Stomach smooth muscle (tissue), 2 donors: Measurements from ENCODE around the gene CYP2J2.

Experiments
- H3K27ac ChIP-seq: one replicate; pipeline ENCODE4 v1.7.0; 2013; ENCODE audit warnings: mild to moderate bottlenecking, low read length, inconsistent platforms
- H3K27me3 ChIP-seq, 2 donors: one replicate each; pipeline ENCODE4 v1.7.0; 2013; ENCODE audit warnings: low read length in 2 of 2; ENCODE audit not compliant: insufficient read depth in 2 of 2, control insufficient read depth in 1 of 2
- H3K36me3 ChIP-seq, 2 donors: one replicate each; pipeline ENCODE4 v1.7.0; 2013; ENCODE audit warnings: low read length in 2 of 2; ENCODE audit not compliant: control insufficient read depth in 2 of 2, insufficient read depth in 2 of 2
- H3K4me1 ChIP-seq: one replicate; pipeline ENCODE4 v1.7.0; 2013; ENCODE audit warnings: low read length; ENCODE audit not compliant: control insufficient read depth, insufficient read depth
- H3K4me3 ChIP-seq, 2 donors: one replicate each; pipeline ENCODE4 v1.7.0; 2013; ENCODE audit warnings: low read length in 2 of 2
- H3K9ac ChIP-seq, 2 donors: one replicate each; pipeline ENCODE4 v1.7.0; 2013; ENCODE audit warnings: low read length in 2 of 2, mild to moderate bottlenecking in 1 of 2
- H3K9me3 ChIP-seq, 2 donors: one replicate each; pipeline ENCODE4 v1.7.0; 2013; ENCODE audit warnings: low read length in 2 of 2; ENCODE audit not compliant: control insufficient read depth in 2 of 2
- donor health status: healthy.
- donor health status: Pancreatic carcinoma.

Gene CYP2J2

GRCh38 chr1:59897165-59897564 lies 29.4 kb downstream of the CYP2J2 start:
- H3K9me3 ChIP-seq: no peaks in the 10 kb centered on the region
- H3K9ac ChIP-seq: no peak overlapping the region
- H3K27me3 ChIP-seq: no peaks in the 10 kb centered on the region
- no peaks in the 10 kb centered on the region for H3K4me1 ChIP-seq
- no peak overlapping the region for H3K4me3 ChIP-seq
- no peaks in the 10 kb centered on the region for H3K36me3 ChIP-seq
- H3K27ac ChIP-seq: no peak overlapping the region

GRCh38 chr1:59892841-59893811 lies 33.4 kb downstream of the CYP2J2 start:
- Histone ChIP-seq H3K27ac (no peak overlapping the region), H3K27me3 (no peaks in the 10 kb centered on the region), H3K4me3 (no peak overlapping the region)

GRCh38 chr1:59885160-59885832 lies 41.3 kb downstream of the CYP2J2 start:
- Histone ChIP-seq H3K4me1 (no peaks in the 10 kb centered on the region), H3K9ac (no peak overlapping the region), H3K36me3 (no peaks in the 10 kb centered on the region), H3K4me3 (no peak overlapping the region), H3K9me3 (no peaks in the 10 kb centered on the region), H3K27me3 (no peaks in the 10 kb centered on the region), H3K27ac (no peak overlapping the region)

More at GRCh38 chr1:59892841-59893811, 33.4 kb downstream of the CYP2J2 start:
- Histone ChIP-seq H3K9ac (no peak overlapping the region), H3K9me3 (no peaks in the 10 kb centered on the region), H3K36me3 (no peaks in the 10 kb centered on the region), H3K4me1 (no peaks in the 10 kb centered on the region)

- Histone ChIP-seq H3K4me1 (no peaks in the 10 kb centered on the region), H3K9ac (no peak overlapping the region), H3K4me3 (no peak overlapping the region), H3K27ac (no peak overlapping the region), H3K36me3 (no peaks in the 10 kb centered on the region), H3K9me3 (peaks cover 0 to 2% of the 10 kb centered on the region in 2 donors), H3K27me3 (no peaks in the 10 kb centered on the region)
Measured at GRCh38 chr1:59880735-59881134, 45.8 kb downstream of the CYP2J2 start.

GRCh38 chr1:59879996-59880505 lies 46.5 kb downstream of the CYP2J2 start:
- Histone ChIP-seq H3K9ac (no peak overlapping the region), H3K27me3 (no peaks in the 10 kb centered on the region), H3K27ac (no peak overlapping the region), H3K4me1 (no peaks in the 10 kb centered on the region), H3K4me3 (no peak overlapping the region), H3K9me3 (peaks cover 0 to 2% of the 10 kb centered on the region in 2 donors), H3K36me3 (no peaks in the 10 kb centered on the region)

- Histone ChIP-seq H3K27me3 (no peaks in the 10 kb centered on the region), H3K9me3 (peaks cover 0 to 2% of the 10 kb centered on the region in 2 donors), H3K4me3 (no peak overlapping the region), H3K9ac (no peak overlapping the region), H3K4me1 (no peaks in the 10 kb centered on the region), H3K36me3 (no peaks in the 10 kb centered on the region), H3K27ac (no peak overlapping the region)
Measured at GRCh38 chr1:59879574-59879973, 47.0 kb downstream of the CYP2J2 start.

- no peaks in the 10 kb centered on the region for H3K36me3 ChIP-seq
- no peak overlapping the region for H3K9ac ChIP-seq
- no peak overlapping the region for H3K4me3 ChIP-seq
- no peaks in the 10 kb centered on the region for H3K27me3 ChIP-seq
- H3K4me1 ChIP-seq: no peaks in the 10 kb centered on the region
- peaks cover 0 to 2% of the 10 kb centered on the region in 2 donors for H3K9me3 ChIP-seq
- no peak overlapping the region for H3K27ac ChIP-seq
Measured at GRCh38 chr1:59878370-59878769, 48.2 kb downstream of the CYP2J2 start.

- Histone ChIP-seq H3K4me1 (no peaks in the 10 kb centered on the region), H3K4me3 (no peak overlapping the region), H3K27ac (no peak overlapping the region), H3K27me3 (no peaks in the 10 kb centered on the region), H3K9me3 (peaks cover 0 to 2% of the 10 kb centered on the region in 2 donors), H3K9ac (no peak overlapping the region), H3K36me3 (no peaks in the 10 kb centered on the region)
Measured at GRCh38 chr1:59877108-59877682, 49.4 kb downstream of the CYP2J2 start.

GRCh38 chr1:59871746-59872145 lies 54.8 kb downstream of the CYP2J2 start:
- H3K9me3 ChIP-seq: no peaks in the 10 kb centered on the region
- no peak overlapping the region for H3K4me3 ChIP-seq
- H3K27me3 ChIP-seq: no peaks in the 10 kb centered on the region
- no peaks in the 10 kb centered on the region for H3K4me1 ChIP-seq
- H3K27ac ChIP-seq: no peak overlapping the region
- H3K9ac ChIP-seq: no peak overlapping the region
- H3K36me3 ChIP-seq: no peaks in the 10 kb centered on the region

GRCh38 chr1:59866462-59866861 lies 60.1 kb downstream of the CYP2J2 start:
- Histone ChIP-seq H3K4me1 (no peaks in the 10 kb centered on the region), H3K9ac (no peak overlapping the region), H3K27me3 (no peaks in the 10 kb centered on the region), H3K4me3 (no peak overlapping the region), H3K9me3 (no peaks in the 10 kb centered on the region), H3K27ac (no peak overlapping the region), H3K36me3 (no peaks in the 10 kb centered on the region)
